WI38 (cell line): ENCODE data around the gene ATP6V1B1.
"Not testable (repeated sequence)": the region's sequence is repeated elsewhere in the genome, so short reads cannot be mapped to it uniquely, and the experiment has no call there.

ENCODE experiments used
- H3K4me3 ChIP-seq: 2 replicates; pipeline ENCODE4 v1.5.1; 2011; ENCODE audit warnings: low read depth, mild to moderate bottlenecking, control low read depth, low read length
- TF ChIP-seq, protein P1 (sequence below): IDR thresholded peaks from 2 replicates; pipeline ENCODE4 v1.5.1; 2012; ENCODE audit warnings: low read depth, mild to moderate bottlenecking, control low read depth, low read length

ATP6V1B1 gene

DNA sequence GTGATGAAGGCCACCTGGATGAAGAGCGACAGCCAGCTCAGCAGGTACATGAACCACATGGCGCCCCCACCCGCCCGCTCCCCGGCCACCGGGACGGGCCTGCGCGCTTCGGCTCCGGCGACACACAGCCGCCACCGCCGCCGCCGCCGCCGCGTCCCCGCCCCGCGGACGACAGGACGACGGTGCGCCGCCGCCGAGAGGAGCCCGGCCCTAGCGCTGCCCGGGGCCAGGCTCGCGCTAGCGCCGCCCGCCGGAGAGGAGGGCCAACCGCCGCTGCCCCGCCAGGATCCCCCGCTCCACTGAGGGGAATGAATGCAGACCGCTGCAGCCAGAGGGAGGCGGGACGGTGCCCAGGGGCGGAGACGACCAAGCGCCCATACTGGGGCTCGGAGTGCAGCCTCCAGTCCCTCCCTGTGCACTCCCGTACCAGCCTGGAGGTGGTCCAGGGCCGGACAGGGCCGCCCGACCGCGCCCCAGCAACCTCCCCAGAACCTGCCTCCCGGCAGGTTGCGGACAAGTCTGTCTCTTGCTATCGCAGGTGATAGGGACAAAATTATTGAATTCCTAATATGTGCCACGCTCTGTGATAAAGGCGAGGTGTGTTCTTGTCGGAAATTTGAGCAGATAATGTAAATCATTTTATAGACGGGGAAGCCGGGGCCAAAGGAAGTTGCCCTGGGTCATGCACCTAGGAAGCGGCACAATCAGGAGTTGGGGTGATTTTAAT, 59.2 kb downstream of the ATP6V1B1 start, which contains the start of gene TEX261:
Gene TEX261 (minus strand): TSS at position 175 of the 727 bp plus-strand sequence. CDS start 116 bp downstream, at position 59.
- TF ChIP-seq, protein P1, sequence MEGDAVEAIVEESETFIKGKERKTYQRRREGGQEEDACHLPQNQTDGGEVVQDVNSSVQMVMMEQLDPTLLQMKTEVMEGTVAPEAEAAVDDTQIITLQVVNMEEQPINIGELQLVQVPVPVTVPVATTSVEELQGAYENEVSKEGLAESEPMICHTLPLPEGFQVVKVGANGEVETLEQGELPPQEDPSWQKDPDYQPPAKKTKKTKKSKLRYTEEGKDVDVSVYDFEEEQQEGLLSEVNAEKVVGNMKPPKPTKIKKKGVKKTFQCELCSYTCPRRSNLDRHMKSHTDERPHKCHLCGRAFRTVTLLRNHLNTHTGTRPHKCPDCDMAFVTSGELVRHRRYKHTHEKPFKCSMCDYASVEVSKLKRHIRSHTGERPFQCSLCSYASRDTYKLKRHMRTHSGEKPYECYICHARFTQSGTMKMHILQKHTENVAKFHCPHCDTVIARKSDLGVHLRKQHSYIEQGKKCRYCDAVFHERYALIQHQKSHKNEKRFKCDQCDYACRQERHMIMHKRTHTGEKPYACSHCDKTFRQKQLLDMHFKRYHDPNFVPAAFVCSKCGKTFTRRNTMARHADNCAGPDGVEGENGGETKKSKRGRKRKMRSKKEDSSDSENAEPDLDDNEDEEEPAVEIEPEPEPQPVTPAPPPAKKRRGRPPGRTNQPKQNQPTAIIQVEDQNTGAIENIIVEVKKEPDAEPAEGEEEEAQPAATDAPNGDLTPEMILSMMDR, result peak; percentile 70
- peak within 1 kb of the TSS; percentile 73 for H3K4me3 ChIP-seq

DNA sequence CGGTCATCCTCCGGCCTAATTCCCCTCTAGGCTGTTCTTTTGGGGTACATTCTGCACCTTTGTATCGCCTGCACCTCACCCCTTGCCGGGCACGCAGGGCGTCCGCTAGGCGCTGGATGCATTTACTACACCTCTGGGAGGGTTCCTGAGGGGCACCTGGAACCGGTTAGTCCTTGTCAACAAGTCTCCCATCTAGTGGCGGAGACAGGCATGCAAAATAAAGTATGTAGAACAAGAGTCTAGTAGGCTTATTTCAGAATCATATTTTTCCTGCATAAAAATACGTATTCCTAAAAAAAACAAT, 59.7 kb downstream of the ATP6V1B1 start:
- peak overlapping the region; percentile 72 for H3K4me3 ChIP-seq
- TF ChIP-seq, protein P1, result no peak

DNA sequence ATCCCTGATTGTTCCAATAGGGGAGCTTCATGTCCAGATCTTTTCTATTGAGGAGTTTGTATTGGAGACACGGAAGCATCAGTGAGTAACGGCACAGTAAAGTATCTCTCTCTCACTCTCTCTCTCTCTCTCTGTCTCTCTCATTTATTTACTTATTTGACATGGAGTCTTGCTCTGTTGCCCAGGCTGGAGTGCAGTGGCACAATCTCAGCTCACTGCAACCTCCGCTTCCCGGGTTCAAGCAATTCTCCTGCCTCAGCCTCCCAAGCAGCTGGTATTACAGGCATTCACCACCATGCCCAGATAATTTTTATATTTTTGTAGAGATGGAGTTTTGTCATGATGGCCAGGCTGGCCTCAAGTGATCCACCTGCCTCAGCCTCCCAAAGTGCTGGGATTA, 63.2 kb downstream of the ATP6V1B1 start:
- H3K4me3 ChIP-seq, result not testable (repeated sequence)

- TF ChIP-seq, protein P1, result no peak
Measured at GRCh38 chr2:70999362-70999761, 63.7 kb downstream of the ATP6V1B1 start.

DNA sequence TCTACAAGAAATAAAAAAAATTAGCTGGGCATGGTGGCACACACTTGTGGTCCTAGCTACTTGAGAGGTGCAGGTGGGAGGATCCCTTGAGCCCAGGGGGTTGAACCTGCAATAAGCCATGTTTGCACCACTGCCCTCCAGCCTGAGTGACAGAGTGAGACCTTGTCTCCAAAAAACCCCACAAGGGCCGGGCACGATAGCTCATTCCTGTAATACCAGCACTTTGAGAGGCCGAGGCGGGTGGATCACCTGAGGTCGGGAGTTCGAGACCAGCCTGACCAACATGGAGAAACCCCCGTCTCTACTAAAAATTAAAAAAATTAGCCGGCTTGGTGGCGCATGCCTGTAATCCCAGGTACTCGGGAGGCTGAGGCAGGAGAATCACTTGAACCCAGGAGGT, 64.2 kb downstream of the ATP6V1B1 start:
- not testable (repeated sequence) for H3K4me3 ChIP-seq

More at GRCh38 chr2:70999362-70999761, 63.7 kb downstream of the ATP6V1B1 start:
- no peak overlapping the region for H3K4me3 ChIP-seq

- TF ChIP-seq, protein P1, result peak; percentile 87
- peak overlapping the region; percentile 17; the same call in 1 of the 2 replicates for H3K4me3 ChIP-seq
Measured at GRCh38 chr2:71000780-71001591, 65.3 kb downstream of the ATP6V1B1 start.

- TF ChIP-seq, protein P1, result no peak
- no peak overlapping the region for H3K4me3 ChIP-seq
Measured at GRCh38 chr2:71001592-71001927, 65.9 kb downstream of the ATP6V1B1 start.

GRCh38 chr2:71001981-71002570, 66.4 kb downstream of the ATP6V1B1 start:
- TF ChIP-seq, protein P1, result no peak
- H3K4me3 ChIP-seq, result no peak overlapping the region
